HEK293 (cell line): Measurements from ENCODE around the gene BBS7.
A peak's percentile ranks its signal among the peaks of the same experiment; 100 is the strongest.

Experiments used
- CTCF ChIA-PET: fragments of 350-600 bp; formaldehyde crosslinking; extraction: SDS; loops from one replicate; lab custom pipeline; 2021; ENCODE audit warnings: antibody characterized with exemption; lab: Yijun Ruan, JAX
- POLR2A ChIA-PET: fragments of 300-600 bp; formaldehyde crosslinking; extraction: SDS; loops from one replicate; lab custom pipeline; 2020; ENCODE audit warnings: antibody characterized with exemption, inconsistent platforms; lab: Yijun Ruan, JAX
- H3K27ac ChIP-seq: fragments of 200-500 bp; sonication (Bioruptor generic); 2 replicates; pipeline ENCODE4 v1.5.1; 2014; ENCODE audit warnings: low read depth, low read length, control low read depth, inconsistent platforms; ENCODE audit errors: extremely low read depth
- H3K36me3 ChIP-seq, 2 experiments: fragments of 200-500 bp in 1 of 2; sonication (Bioruptor generic) in 1 of 2; 1 replicate in 1 of 2; 2 replicates in 1 of 2; pipeline ENCODE4 v1.5.1; 2014 to 2017; ENCODE audit warnings: inconsistent platforms in 2 of 2, low read length in 2 of 2; ENCODE audit not compliant: control insufficient read depth in 2 of 2, insufficient read depth in 1 of 2
- H3K4me1 ChIP-seq: fragments of 200-500 bp; sonication (Bioruptor generic); 2 replicates; pipeline ENCODE4 v1.5.1; 2014; ENCODE audit warnings: mild to moderate bottlenecking, low read length, inconsistent platforms; ENCODE audit not compliant: control insufficient read depth, insufficient read depth
- H3K4me3 ChIP-seq: 2 replicates; pipeline ENCODE4 v1.5.1; 2011; ENCODE audit warnings: low read depth, mild to moderate bottlenecking, control low read depth, low read length, moderate library complexity
- H3K9me3 ChIP-seq: fragments of 200-500 bp; sonication (Bioruptor generic); 2 replicates; pipeline ENCODE4 v1.5.1; 2014; ENCODE audit warnings: low read depth, low read length, inconsistent platforms; ENCODE audit not compliant: control insufficient read depth, insufficient read depth
- AEBP2 ChIP-seq: fragments of 450-650 bp; formaldehyde crosslinking; IDR thresholded peaks from 2 replicates; pipeline ENCODE4 v1.5.1; 2016; ENCODE audit warnings: missing biosample characterization, missing genetic modification characterization, borderline replicate concordance
- ATF2 ChIP-seq: fragments of 450-650 bp; formaldehyde crosslinking; IDR thresholded peaks from 2 replicates; pipeline ENCODE4 v1.5.1; 2016; ENCODE audit warnings: missing biosample characterization, missing genetic modification characterization, low read depth
- KLF8 ChIP-seq: fragments of 450-650 bp; formaldehyde crosslinking; IDR thresholded peaks from 2 replicates; pipeline ENCODE4 v1.5.1; 2016; ENCODE audit warnings: missing biosample characterization, missing genetic modification characterization
- MYNN ChIP-seq: fragments of 450-650 bp; formaldehyde crosslinking; IDR thresholded peaks from 2 replicates; pipeline ENCODE4 v1.5.1; 2016; ENCODE audit warnings: missing biosample characterization, missing genetic modification characterization, borderline replicate concordance
- OSR2 ChIP-seq: fragments of 450-650 bp; formaldehyde crosslinking; IDR thresholded peaks from 2 replicates; pipeline ENCODE4 v1.5.1; 2016; ENCODE audit warnings: missing biosample characterization, missing genetic modification characterization
- PATZ1 ChIP-seq: fragments of 450-650 bp; formaldehyde crosslinking; IDR thresholded peaks from 2 replicates; pipeline ENCODE4 v1.5.1; 2016; ENCODE audit warnings: missing biosample characterization, missing genetic modification characterization
- SP2 ChIP-seq: fragments of 450-650 bp; formaldehyde crosslinking; IDR thresholded peaks from 2 replicates; pipeline ENCODE4 v1.5.1; 2016; ENCODE audit warnings: missing biosample characterization, missing genetic modification characterization
- SP3 ChIP-seq: fragments of 450-650 bp; formaldehyde crosslinking; IDR thresholded peaks from 2 replicates; pipeline ENCODE4 v1.5.1; 2016; ENCODE audit warnings: missing biosample characterization, missing genetic modification characterization
- ZBTB10 ChIP-seq: fragments of 450-650 bp; formaldehyde crosslinking; IDR thresholded peaks from 2 replicates; pipeline ENCODE4 v1.5.1; 2016; ENCODE audit warnings: missing biosample characterization, missing genetic modification characterization
- ZBTB11 ChIP-seq: fragments of 450-650 bp; formaldehyde crosslinking; conservative IDR thresholded peaks from 2 replicates; pipeline ENCODE4 v1.5.1; 2016; ENCODE audit warnings: low read depth, missing biosample characterization, missing genetic modification characterization
- ZBTB26 ChIP-seq: fragments of 450-650 bp; formaldehyde crosslinking; optimal IDR thresholded peaks from 2 replicates; pipeline ENCODE3; 2016; ENCODE audit warnings: missing biosample characterization, mild to moderate bottlenecking, missing genetic modification characterization
- ZEB2 ChIP-seq: fragments of 450-650 bp; formaldehyde crosslinking; IDR thresholded peaks from 2 replicates; pipeline ENCODE4 v1.5.1; 2016; ENCODE audit warnings: missing biosample characterization, missing genetic modification characterization
- ZFP69B ChIP-seq: fragments of 450-650 bp; formaldehyde crosslinking; IDR thresholded peaks from 2 replicates; pipeline ENCODE4 v1.5.1; 2016; ENCODE audit warnings: missing biosample characterization, missing genetic modification characterization
- ZNF146 ChIP-seq: fragments of 450-650 bp; formaldehyde crosslinking; IDR thresholded peaks from 2 replicates; pipeline ENCODE4 v1.5.1; 2016; ENCODE audit warnings: missing biosample characterization, missing genetic modification characterization
- ZNF335 ChIP-seq: fragments of 450-650 bp; formaldehyde crosslinking; conservative IDR thresholded peaks from 2 replicates; pipeline ENCODE4 v1.5.1; 2016; ENCODE audit warnings: missing biosample characterization, missing genetic modification characterization
- ZNF473 ChIP-seq: fragments of 450-650 bp; formaldehyde crosslinking; IDR thresholded peaks from 2 replicates; pipeline ENCODE4 v1.5.1; 2017; ENCODE audit warnings: missing biosample characterization, missing genetic modification characterization
- ZNF501 ChIP-seq: fragments of 450-650 bp; formaldehyde crosslinking; IDR thresholded peaks from 2 replicates; pipeline ENCODE4 v1.5.1; 2016; ENCODE audit warnings: missing biosample characterization, missing genetic modification characterization
- ZNF561 ChIP-seq: fragments of 450-650 bp; IDR thresholded peaks from 2 replicates; pipeline ENCODE4 v1.5.1; 2018; ENCODE audit warnings: missing biosample characterization, missing genetic modification characterization, borderline replicate concordance
- ZNF639 ChIP-seq: fragments of 450-650 bp; formaldehyde crosslinking; IDR thresholded peaks from 2 replicates; pipeline ENCODE4 v1.5.1; 2016; ENCODE audit warnings: missing biosample characterization, missing genetic modification characterization
- ZNF660 ChIP-seq: fragments of 450-650 bp; IDR thresholded peaks from 2 replicates; pipeline ENCODE4 v1.5.1; 2018; ENCODE audit warnings: missing biosample characterization, mild to moderate bottlenecking, missing genetic modification characterization
- ZXDB ChIP-seq: fragments of 450-650 bp; formaldehyde crosslinking; IDR thresholded peaks from 2 replicates; pipeline ENCODE4 v1.5.1; 2016; ENCODE audit warnings: missing biosample characterization, missing genetic modification characterization

The BBS7 gene

GRCh38 chr4:121869841-121870822, at the start of gene BBS7:
TSS of gene BBS7 (minus strand) at chr4:121870474. CDS start at chr4:121870313, 161 bp downstream.
- peak within 1 kb of the TSS; percentile 40; the same call in 1 of the 2 replicates for H3K27ac ChIP-seq
- peaks cover 19 to 25% of the 10 kb centered on the region in 2 experiments for H3K36me3 ChIP-seq
- POLR2A ChIA-PET = interaction anchor here (0.7 to 1.0 kb wide), 3 partner anchors 21 to 47 kb away, joined by 4 to 5 read pairs (median 4); partner anchors contain the start of gene CCNA2
- CTCF ChIA-PET = no interaction called here
- peak within 1 kb of the TSS; percentile 80 for H3K4me3 ChIP-seq
- no peaks in the 10 kb centered on the region for H3K4me1 ChIP-seq
- H3K9me3 ChIP-seq = no peaks in the 10 kb centered on the region
- TF ChIP-seq SP2 (tag by site-specific recombination) = peak; percentile 88
- peak; percentile 61 for TF ChIP-seq OSR2
- peak; percentile 36; the same call in 1 of the 2 replicates for TF ChIP-seq ZNF561 (tag by site-specific recombination)
- no peak for TF ChIP-seq AEBP2
- peak; percentile 73 for TF ChIP-seq SP3 (tag by site-specific recombination)
- peak; percentile 91 for TF ChIP-seq ZBTB11
- peak; percentile 21 for TF ChIP-seq ZBTB26
- TF ChIP-seq ZNF335 (tag by site-specific recombination) = peak; percentile 94
- peak; percentile 41; the same call in 1 of the 2 replicates for TF ChIP-seq ZNF501 (tag by site-specific recombination)
- TF ChIP-seq ZNF639 = 0 out of 2 replicates have a peak, but pooled peaks have one; percentile 24
- no peak for TF ChIP-seq MYNN
- peak; percentile 39; the same call in 1 of the 2 replicates for TF ChIP-seq ZXDB (tag by site-specific recombination)
- TF ChIP-seq KLF8 = 0 out of 2 replicates have a peak, but pooled peaks have one; percentile 35
- 0 out of 2 replicates have a peak, but pooled peaks have one; percentile 53 for TF ChIP-seq ZBTB10 (tag by site-specific recombination)
- TF ChIP-seq ZEB2 (tag by site-specific recombination) = 0 out of 2 replicates have a peak, but pooled peaks have one; percentile 14
- TF ChIP-seq ATF2 = peak; percentile 85
- peak; percentile 60 for TF ChIP-seq PATZ1 (tag by site-specific recombination)
- 0 out of 2 replicates have a peak, but pooled peaks have one; percentile 18 for TF ChIP-seq ZNF660 (tag by site-specific recombination)
- no peak for TF ChIP-seq ZNF146 (tag by site-specific recombination)
- 0 out of 2 replicates have a peak, but pooled peaks have one; percentile 23 for TF ChIP-seq ZFP69B (tag by site-specific recombination)
- TF ChIP-seq ZNF473 (tag by site-specific recombination) = no peak
